ENCODE results near the gene FBN1.

The FBN1 gene

GRCh38 chr15:48406266-48406891 lies 239.1 kb downstream of the FBN1 start:
- H2AFZ ChIP-seq (ENCODE audit: low read depth, low read length), result no peak overlapping the region
- no peaks in the 10 kb centered on the region for H3K9me3 ChIP-seq (ENCODE audit: low read length)
- peaks cover 8% of the 10 kb centered on the region for H3K36me3 ChIP-seq (ENCODE audit: insufficient read depth, low read length)
- peaks cover 2% of the 10 kb centered on the region for H3K4me1 ChIP-seq (ENCODE audit: insufficient read depth, low read length)
- no peaks in the 10 kb centered on the region for H3K27me3 ChIP-seq (ENCODE audit: insufficient read depth, low read length)
- no peak overlapping the region for H3K4me3 ChIP-seq (ENCODE audit: low read length)

GRCh38 chr15:48402427-48403177 lies 242.9 kb downstream of the FBN1 start:
- no peaks in the 10 kb centered on the region for H3K27me3 ChIP-seq (ENCODE audit: insufficient read depth, low read length)
- no peak overlapping the region for H3K4me3 ChIP-seq (ENCODE audit: low read length)
- no peaks in the 10 kb centered on the region for H3K36me3 ChIP-seq (ENCODE audit: insufficient read depth, low read length)
- no peak overlapping the region for H2AFZ ChIP-seq (ENCODE audit: low read depth, low read length)
- H3K9me3 ChIP-seq (ENCODE audit: low read length), result no peaks in the 10 kb centered on the region
- H3K4me1 ChIP-seq (ENCODE audit: insufficient read depth, low read length), result no peaks in the 10 kb centered on the region

GRCh38 chr15:48400086-48400485 lies 245.4 kb downstream of the FBN1 start:
- no peaks in the 10 kb centered on the region for H3K36me3 ChIP-seq (ENCODE audit: insufficient read depth, low read length)
- H2AFZ ChIP-seq (ENCODE audit: low read depth, low read length), result no peak overlapping the region
- peaks cover 12% of the 10 kb centered on the region for H3K4me1 ChIP-seq (ENCODE audit: insufficient read depth, low read length)
- no peak overlapping the region for H3K4me3 ChIP-seq (ENCODE audit: low read length)
- H3K27me3 ChIP-seq (ENCODE audit: insufficient read depth, low read length), result no peaks in the 10 kb centered on the region
- no peaks in the 10 kb centered on the region for H3K9me3 ChIP-seq (ENCODE audit: low read length)

GRCh38 chr15:48397841-48398240 lies 247.7 kb downstream of the FBN1 start:
- H3K27me3 ChIP-seq (ENCODE audit: insufficient read depth, low read length), result no peaks in the 10 kb centered on the region
- H3K36me3 ChIP-seq (ENCODE audit: insufficient read depth, low read length), result no peaks in the 10 kb centered on the region
- H3K4me1 ChIP-seq (ENCODE audit: insufficient read depth, low read length), result peaks cover 12% of the 10 kb centered on the region
- H2AFZ ChIP-seq (ENCODE audit: low read depth, low read length), result no peak overlapping the region
- no peaks in the 10 kb centered on the region for H3K9me3 ChIP-seq (ENCODE audit: low read length)
- no peak overlapping the region for H3K4me3 ChIP-seq (ENCODE audit: low read length)

- H3K4me1 ChIP-seq (ENCODE audit: insufficient read depth, low read length), result peaks cover 12% of the 10 kb centered on the region
- H3K4me3 ChIP-seq (ENCODE audit: low read length), result no peak overlapping the region
- no peaks in the 10 kb centered on the region for H3K36me3 ChIP-seq (ENCODE audit: insufficient read depth, low read length)
- no peaks in the 10 kb centered on the region for H3K9me3 ChIP-seq (ENCODE audit: low read length)
- H2AFZ ChIP-seq (ENCODE audit: low read depth, low read length), result no peak overlapping the region
- H3K27me3 ChIP-seq (ENCODE audit: insufficient read depth, low read length), result no peaks in the 10 kb centered on the region
Observed at GRCh38 chr15:48396020-48396419, 249.5 kb downstream of the FBN1 start.

- Histone ChIP-seq H2AFZ (ENCODE audit: low read depth, low read length) (no peak overlapping the region), H3K27me3 (ENCODE audit: insufficient read depth, low read length) (no peaks in the 10 kb centered on the region), H3K4me1 (ENCODE audit: insufficient read depth, low read length) (peaks cover 12% of the 10 kb centered on the region), H3K9me3 (ENCODE audit: low read length) (no peaks in the 10 kb centered on the region), H3K4me3 (ENCODE audit: low read length) (no peak overlapping the region), H3K36me3 (ENCODE audit: insufficient read depth, low read length) (no peaks in the 10 kb centered on the region)
Observed at GRCh38 chr15:48395521-48396011, 249.9 kb downstream of the FBN1 start.

GRCh38 chr15:48394970-48395369 lies 250.5 kb downstream of the FBN1 start:
- H3K27me3 ChIP-seq (ENCODE audit: insufficient read depth, low read length), result no peaks in the 10 kb centered on the region
- no peak overlapping the region for H2AFZ ChIP-seq (ENCODE audit: low read depth, low read length)
- H3K9me3 ChIP-seq (ENCODE audit: low read length), result no peaks in the 10 kb centered on the region
- H3K4me1 ChIP-seq (ENCODE audit: insufficient read depth, low read length), result peaks cover 12% of the 10 kb centered on the region
- H3K36me3 ChIP-seq (ENCODE audit: insufficient read depth, low read length), result no peaks in the 10 kb centered on the region
- no peak overlapping the region for H3K4me3 ChIP-seq (ENCODE audit: low read length)

GRCh38 chr15:48393645-48394506 lies 251.6 kb downstream of the FBN1 start:
- no peak overlapping the region for H3K4me3 ChIP-seq (ENCODE audit: low read length)
- no peaks in the 10 kb centered on the region for H3K9me3 ChIP-seq (ENCODE audit: low read length)
- no peak overlapping the region for H2AFZ ChIP-seq (ENCODE audit: low read depth, low read length)
- peaks cover 12% of the 10 kb centered on the region for H3K4me1 ChIP-seq (ENCODE audit: insufficient read depth, low read length)
- no peaks in the 10 kb centered on the region for H3K27me3 ChIP-seq (ENCODE audit: insufficient read depth, low read length)
- H3K36me3 ChIP-seq (ENCODE audit: insufficient read depth, low read length), result no peaks in the 10 kb centered on the region

GRCh38 chr15:48392356-48392755 lies 253.2 kb downstream of the FBN1 start:
- H3K9me3 ChIP-seq (ENCODE audit: low read length), result no peaks in the 10 kb centered on the region
- H3K36me3 ChIP-seq (ENCODE audit: insufficient read depth, low read length), result no peaks in the 10 kb centered on the region
- H3K27me3 ChIP-seq (ENCODE audit: insufficient read depth, low read length), result no peaks in the 10 kb centered on the region
- H2AFZ ChIP-seq (ENCODE audit: low read depth, low read length), result no peak overlapping the region
- peaks cover 12% of the 10 kb centered on the region for H3K4me1 ChIP-seq (ENCODE audit: insufficient read depth, low read length)
- H3K4me3 ChIP-seq (ENCODE audit: low read length), result no peak overlapping the region

GRCh38 chr15:48391950-48392349 lies 253.6 kb downstream of the FBN1 start:
- H3K36me3 ChIP-seq (ENCODE audit: insufficient read depth, low read length), result no peaks in the 10 kb centered on the region
- H3K4me3 ChIP-seq (ENCODE audit: low read length), result no peak overlapping the region
- no peaks in the 10 kb centered on the region for H3K9me3 ChIP-seq (ENCODE audit: low read length)
- peaks cover 12% of the 10 kb centered on the region for H3K4me1 ChIP-seq (ENCODE audit: insufficient read depth, low read length)
- H2AFZ ChIP-seq (ENCODE audit: low read depth, low read length), result no peak overlapping the region
- no peaks in the 10 kb centered on the region for H3K27me3 ChIP-seq (ENCODE audit: insufficient read depth, low read length)

GRCh38 chr15:48389691-48390143 lies 255.8 kb downstream of the FBN1 start:
- H3K4me1 ChIP-seq (ENCODE audit: insufficient read depth, low read length), result no peaks in the 10 kb centered on the region
- no peak overlapping the region for H2AFZ ChIP-seq (ENCODE audit: low read depth, low read length)
- H3K36me3 ChIP-seq (ENCODE audit: insufficient read depth, low read length), result no peaks in the 10 kb centered on the region
- H3K4me3 ChIP-seq (ENCODE audit: low read length), result no peak overlapping the region
- H3K27me3 ChIP-seq (ENCODE audit: insufficient read depth, low read length), result no peaks in the 10 kb centered on the region
- no peaks in the 10 kb centered on the region for H3K9me3 ChIP-seq (ENCODE audit: low read length)

- Histone ChIP-seq H3K36me3 (ENCODE audit: insufficient read depth, low read length) (no peaks in the 10 kb centered on the region), H3K9me3 (ENCODE audit: low read length) (no peaks in the 10 kb centered on the region), H3K27me3 (ENCODE audit: insufficient read depth, low read length) (no peaks in the 10 kb centered on the region), H2AFZ (ENCODE audit: low read depth, low read length) (no peak overlapping the region), H3K4me3 (ENCODE audit: low read length) (no peak overlapping the region), H3K4me1 (ENCODE audit: insufficient read depth, low read length) (no peaks in the 10 kb centered on the region)
Observed at GRCh38 chr15:48388910-48389309, 256.6 kb downstream of the FBN1 start.

Data from neuron (in vitro differentiated cells).